Astrocyte (in vitro differentiated cells and primary cell): ENCODE measurements around the gene EIF2AK2.

Source experiments
- CTCF ChIP-seq: IDR thresholded peaks from 2 replicates; pipeline ENCODE4 v1.5.1; 2011; ENCODE audit warnings: low read depth, mild to moderate bottlenecking, inconsistent platforms, low read length, moderate library complexity; ENCODE audit not compliant: insufficient read depth
- EZH2 ChIP-seq: IDR thresholded peaks from 2 replicates; pipeline ENCODE4 v1.6.1; 2012; ENCODE audit warnings: mild to moderate bottlenecking, low read length, inconsistent platforms; ENCODE audit not compliant: insufficient read depth

DNA sequence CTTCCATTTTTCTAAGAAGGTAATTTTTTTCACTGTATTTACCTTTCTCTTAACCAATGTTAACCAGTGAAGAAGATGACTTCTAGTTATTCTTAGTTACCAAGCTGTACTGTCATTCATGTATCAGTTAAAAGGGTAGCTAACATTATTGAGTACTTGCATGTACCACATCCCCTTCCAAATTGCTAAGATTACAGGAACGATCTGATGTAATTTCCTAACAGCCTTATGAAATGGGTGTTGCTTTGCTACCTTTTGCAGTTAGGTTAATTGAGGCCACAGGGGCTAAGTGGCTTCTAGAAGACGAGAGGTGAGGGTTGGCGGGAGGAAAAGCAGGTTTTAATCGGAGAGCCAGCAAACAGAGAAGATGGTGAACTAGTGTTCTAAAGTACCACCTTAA lies 33.5 kb upstream of the EIF2AK2 start:
- TF ChIP-seq CTCF (no peak), EZH2 (no peak)
